Measurements from ENCODE around the gene TCEAL3.

Gene TCEAL3

DNA sequence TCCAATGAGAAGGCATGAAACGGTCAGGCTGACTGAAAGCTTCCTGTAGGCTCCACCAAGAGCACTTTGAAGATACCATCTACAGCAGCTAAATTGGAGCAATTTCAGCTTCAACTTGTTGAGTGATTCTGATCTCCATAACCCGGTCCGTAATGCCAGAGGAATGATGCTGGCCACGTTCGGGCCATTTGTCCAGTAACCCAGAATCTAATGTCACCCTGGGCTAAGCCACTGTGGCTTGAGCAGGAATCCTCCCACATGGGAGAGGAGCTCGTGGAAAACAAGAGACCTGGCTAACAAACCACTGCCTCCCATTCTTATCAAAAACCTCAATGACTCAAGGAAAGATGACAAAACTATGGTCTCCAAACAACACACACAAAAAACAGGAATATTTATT, 36.6 kb upstream of the TCEAL3 start:
- Mint-ChIP-seq H3K4me1 (no peaks in the 10 kb centered on the region), H3K27ac (no peak overlapping the region), H3K27me3 (ENCODE audit: low read depth, poor library complexity) (no peaks in the 10 kb centered on the region), H3K4me3 (no peak overlapping the region), H3K36me3 (ENCODE audit: low read depth) (no peaks in the 10 kb centered on the region), H3K9me3 (no peaks in the 10 kb centered on the region)
- no peak for DNase-seq
- TF ChIP-seq CTCF (IDR thresholded peaks at IDR 0.05), result no peak

DNA sequence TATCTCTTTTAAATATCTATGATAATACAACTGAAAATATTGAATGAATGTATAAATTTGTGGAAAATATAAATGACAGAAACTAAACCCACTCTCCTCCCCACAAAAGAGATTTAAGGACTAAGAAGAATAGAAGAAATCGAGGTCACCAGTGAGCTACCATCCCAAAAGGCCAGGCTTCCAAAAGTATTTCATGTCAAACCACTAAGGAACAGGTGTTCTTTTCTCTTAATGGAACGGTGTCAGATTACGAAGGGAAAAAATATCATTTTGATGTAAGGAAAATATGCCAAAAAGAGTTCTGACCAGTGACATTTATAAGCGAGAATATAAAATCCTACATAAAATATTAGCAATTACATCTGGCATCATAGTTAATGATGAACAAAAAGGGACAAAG, 36.0 kb upstream of the TCEAL3 start:
- Mint-ChIP-seq H3K36me3 (ENCODE audit: low read depth) (no peaks in the 10 kb centered on the region), H3K27ac (no peak overlapping the region), H3K27me3 (ENCODE audit: low read depth, poor library complexity) (peaks cover 5% of the 10 kb centered on the region), H3K4me3 (no peak overlapping the region), H3K4me1 (no peaks in the 10 kb centered on the region), H3K9me3 (no peaks in the 10 kb centered on the region)
- TF ChIP-seq CTCF (IDR thresholded peaks at IDR 0.05), result no peak
- DNase-seq, result no peak

DNA sequence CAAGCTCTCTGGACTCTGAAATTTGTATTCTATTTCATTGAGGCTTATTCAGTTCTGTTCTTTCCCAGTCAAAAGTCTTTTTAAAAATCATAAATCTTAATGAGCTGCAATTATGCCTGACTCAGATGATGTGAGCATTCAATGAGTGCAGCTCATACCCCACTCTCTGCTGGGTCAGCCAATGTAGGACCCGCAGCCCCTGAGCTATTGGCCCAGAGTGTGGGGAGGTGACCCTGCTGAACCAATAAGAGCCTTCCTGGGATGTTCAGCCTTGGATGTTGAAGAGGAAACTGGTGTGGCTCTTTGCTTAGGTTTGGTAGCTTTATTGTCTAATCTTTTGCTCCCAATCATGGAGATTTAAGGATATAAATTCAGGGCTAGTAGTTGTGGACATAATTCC, 34.6 kb upstream of the TCEAL3 start:
- H3K4me1 Mint-ChIP-seq, result no peaks in the 10 kb centered on the region
- peaks cover 5% of the 10 kb centered on the region for H3K27me3 Mint-ChIP-seq (ENCODE audit: low read depth, poor library complexity)
- TF ChIP-seq CTCF (IDR thresholded peaks at IDR 0.05), result no peak
- H3K9me3 Mint-ChIP-seq, result no peaks in the 10 kb centered on the region
- no peaks in the 10 kb centered on the region for H3K36me3 Mint-ChIP-seq (ENCODE audit: low read depth)
- H3K27ac Mint-ChIP-seq, result no peak overlapping the region
- DNase-seq, result no peak
- no peak overlapping the region for H3K4me3 Mint-ChIP-seq

DNA sequence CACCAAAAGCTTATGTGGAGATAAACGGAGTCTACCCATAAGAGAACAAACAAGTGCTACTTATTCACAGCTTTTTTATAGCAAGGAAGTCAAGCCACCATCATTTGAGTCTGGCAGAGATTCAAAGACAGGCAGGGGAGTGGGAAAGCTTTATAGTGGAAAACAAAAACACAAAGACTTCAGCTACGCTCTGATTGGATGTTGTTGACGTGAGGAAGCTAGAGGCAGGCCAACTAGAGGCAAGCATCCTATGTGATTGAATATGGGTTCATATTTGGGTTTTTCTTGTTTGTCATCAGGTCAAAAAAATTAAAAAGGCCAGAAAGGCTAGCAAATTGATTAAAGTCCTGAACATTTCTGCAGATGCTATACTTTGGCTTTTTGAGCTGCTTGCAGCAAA, 23.2 kb upstream of the TCEAL3 start:
- peak overlapping the region; percentile 96 for H3K4me3 Mint-ChIP-seq
- no peak for DNase-seq

GRCh38 chrX:103585411-103586313, 22.1 kb upstream of the TCEAL3 start, which contains the start of gene TCEAL4:
Gene TCEAL4 (plus strand): TSS chrX:103585515. CDS start chrX:103586676, 1,161 bp downstream.
- peak; percentile 64 for DNase-seq
- no peak for TF ChIP-seq CTCF (IDR thresholded peaks at IDR 0.05)
- Mint-ChIP-seq H3K9me3 (peaks cover 33% of the 10 kb centered on the region), H3K4me1 (peaks cover 8% of the 10 kb centered on the region), H3K36me3 (ENCODE audit: low read depth) (peaks cover 11% of the 10 kb centered on the region), H3K27me3 (ENCODE audit: low read depth, poor library complexity) (peaks cover 22% of the 10 kb centered on the region), H3K4me3 (peak within 1 kb of the TSS; percentile 96), H3K27ac (no peak within 1 kb of the TSS)

More for the DNA sequence above, 23.2 kb upstream of the TCEAL3 start:
- H3K27ac Mint-ChIP-seq, result no peak overlapping the region
- H3K36me3 Mint-ChIP-seq (ENCODE audit: low read depth), result peaks cover 6% of the 10 kb centered on the region
- TF ChIP-seq CTCF (IDR thresholded peaks at IDR 0.05), result no peak
- H3K4me1 Mint-ChIP-seq, result peaks cover 8% of the 10 kb centered on the region
- H3K9me3 Mint-ChIP-seq, result peaks cover 36% of the 10 kb centered on the region
- H3K27me3 Mint-ChIP-seq (ENCODE audit: low read depth, poor library complexity), result peaks cover 22% of the 10 kb centered on the region

GRCh38 chrX:103586314-103586646, 21.5 kb upstream of the TCEAL3 start:
- H3K27me3 Mint-ChIP-seq (ENCODE audit: low read depth, poor library complexity), result peaks cover 18% of the 10 kb centered on the region
- no peak for DNase-seq

More at GRCh38 chrX:103586314-103586646, 21.5 kb upstream of the TCEAL3 start:
- H3K27ac Mint-ChIP-seq, result no peak overlapping the region
- H3K9me3 Mint-ChIP-seq, result peaks cover 27% of the 10 kb centered on the region
- H3K4me3 Mint-ChIP-seq, result peak overlapping the region; percentile 96
- H3K4me1 Mint-ChIP-seq, result peaks cover 8% of the 10 kb centered on the region
- peaks cover 14% of the 10 kb centered on the region for H3K36me3 Mint-ChIP-seq (ENCODE audit: low read depth)
- TF ChIP-seq CTCF (IDR thresholded peaks at IDR 0.05), result no peak

All from nephron progenitor cell (in vitro differentiated cells).